Ishikawa (cell line): ENCODE data around the gene NT5DC4.

Experiments used
- CEBPB ChIP-seq: IDR thresholded peaks from 2 replicates; pipeline ENCODE4 v1.6.1; 2012
- CREB1 ChIP-seq: IDR thresholded peaks from 2 replicates; pipeline ENCODE4 v1.6.1; 2012; ENCODE audit warnings: low read depth
- EGR1 ChIP-seq: IDR thresholded peaks from 2 replicates; pipeline ENCODE4 v1.6.1; 2012
- EP300 ChIP-seq: IDR thresholded peaks from 2 replicates; pipeline ENCODE4 v1.6.1; 2012; ENCODE audit warnings: borderline replicate concordance
- RAD21 ChIP-seq: IDR thresholded peaks from 2 replicates; pipeline ENCODE4 v1.6.1; 2012; ENCODE audit warnings: low read depth
- TAF1 ChIP-seq: IDR thresholded peaks from 2 replicates; pipeline ENCODE4 v1.6.1; 2012; ENCODE audit warnings: low read depth, mild to moderate bottlenecking
- TCF12 ChIP-seq: IDR thresholded peaks from 2 replicates; pipeline ENCODE4 v1.6.1; 2012; ENCODE audit warnings: low read depth
- YY1 ChIP-seq: IDR thresholded peaks from 2 replicates; pipeline ENCODE4 v1.6.1; 2012; ENCODE audit warnings: low read depth
- TF ChIP-seq, protein P1 (sequence below): IDR thresholded peaks from 2 replicates; pipeline ENCODE4 v1.6.1; 2012; ENCODE audit warnings: low read depth, mild to moderate bottlenecking
- TF ChIP-seq, protein P2 (sequence below): IDR thresholded peaks from 2 replicates; pipeline ENCODE4 v1.6.1; 2012

DNA sequence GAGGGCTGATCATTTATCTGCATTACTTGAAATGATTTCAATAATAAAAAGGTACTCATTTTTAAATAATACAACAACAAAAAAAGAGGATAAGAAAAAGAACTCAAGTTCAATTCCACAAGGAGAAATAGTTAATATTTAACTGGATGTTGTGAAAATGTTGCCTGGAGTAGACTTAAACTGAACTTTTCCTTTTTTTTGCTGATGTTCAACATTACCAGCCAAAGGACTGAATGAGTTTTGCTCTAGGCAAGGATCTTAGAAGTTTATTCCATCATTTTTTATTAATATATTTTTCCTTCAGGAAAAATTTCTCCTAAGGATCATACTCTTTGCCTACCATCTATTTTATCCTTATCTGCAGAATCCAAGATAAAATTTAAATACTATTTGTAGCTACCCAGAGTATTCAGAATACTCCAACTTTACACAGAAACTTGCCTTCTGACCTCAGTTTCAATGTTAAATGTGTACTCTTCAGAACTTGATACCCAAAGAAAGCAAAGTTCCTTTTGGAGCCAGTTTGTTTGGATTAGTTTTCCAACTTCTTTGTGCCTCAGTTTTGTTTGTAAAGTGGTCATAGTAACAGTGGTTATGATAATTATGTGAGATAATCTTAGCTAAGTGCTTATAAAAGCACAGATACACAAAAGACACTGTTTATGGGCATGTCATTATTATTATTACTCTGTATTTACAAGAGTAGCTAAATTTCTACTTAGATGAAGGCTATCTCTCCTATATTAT, 30.8 kb downstream of the NT5DC4 start:
- TF ChIP-seq YY1 = no peak
- no peak for TF ChIP-seq RAD21
- no peak for TF ChIP-seq CREB1
- no peak for TF ChIP-seq EP300
- TF ChIP-seq TCF12 = no peak
- no peak for TF ChIP-seq EGR1
- TF ChIP-seq, protein P1, sequence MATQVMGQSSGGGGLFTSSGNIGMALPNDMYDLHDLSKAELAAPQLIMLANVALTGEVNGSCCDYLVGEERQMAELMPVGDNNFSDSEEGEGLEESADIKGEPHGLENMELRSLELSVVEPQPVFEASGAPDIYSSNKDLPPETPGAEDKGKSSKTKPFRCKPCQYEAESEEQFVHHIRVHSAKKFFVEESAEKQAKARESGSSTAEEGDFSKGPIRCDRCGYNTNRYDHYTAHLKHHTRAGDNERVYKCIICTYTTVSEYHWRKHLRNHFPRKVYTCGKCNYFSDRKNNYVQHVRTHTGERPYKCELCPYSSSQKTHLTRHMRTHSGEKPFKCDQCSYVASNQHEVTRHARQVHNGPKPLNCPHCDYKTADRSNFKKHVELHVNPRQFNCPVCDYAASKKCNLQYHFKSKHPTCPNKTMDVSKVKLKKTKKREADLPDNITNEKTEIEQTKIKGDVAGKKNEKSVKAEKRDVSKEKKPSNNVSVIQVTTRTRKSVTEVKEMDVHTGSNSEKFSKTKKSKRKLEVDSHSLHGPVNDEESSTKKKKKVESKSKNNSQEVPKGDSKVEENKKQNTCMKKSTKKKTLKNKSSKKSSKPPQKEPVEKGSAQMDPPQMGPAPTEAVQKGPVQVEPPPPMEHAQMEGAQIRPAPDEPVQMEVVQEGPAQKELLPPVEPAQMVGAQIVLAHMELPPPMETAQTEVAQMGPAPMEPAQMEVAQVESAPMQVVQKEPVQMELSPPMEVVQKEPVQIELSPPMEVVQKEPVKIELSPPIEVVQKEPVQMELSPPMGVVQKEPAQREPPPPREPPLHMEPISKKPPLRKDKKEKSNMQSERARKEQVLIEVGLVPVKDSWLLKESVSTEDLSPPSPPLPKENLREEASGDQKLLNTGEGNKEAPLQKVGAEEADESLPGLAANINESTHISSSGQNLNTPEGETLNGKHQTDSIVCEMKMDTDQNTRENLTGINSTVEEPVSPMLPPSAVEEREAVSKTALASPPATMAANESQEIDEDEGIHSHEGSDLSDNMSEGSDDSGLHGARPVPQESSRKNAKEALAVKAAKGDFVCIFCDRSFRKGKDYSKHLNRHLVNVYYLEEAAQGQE = no peak
- TF ChIP-seq, protein P2, sequence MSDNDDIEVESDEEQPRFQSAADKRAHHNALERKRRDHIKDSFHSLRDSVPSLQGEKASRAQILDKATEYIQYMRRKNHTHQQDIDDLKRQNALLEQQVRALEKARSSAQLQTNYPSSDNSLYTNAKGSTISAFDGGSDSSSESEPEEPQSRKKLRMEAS = no peak
- no peak for TF ChIP-seq CEBPB
- TF ChIP-seq TAF1 = no peak
